ENCODE measurements around the gene INPP5D.

DNA sequence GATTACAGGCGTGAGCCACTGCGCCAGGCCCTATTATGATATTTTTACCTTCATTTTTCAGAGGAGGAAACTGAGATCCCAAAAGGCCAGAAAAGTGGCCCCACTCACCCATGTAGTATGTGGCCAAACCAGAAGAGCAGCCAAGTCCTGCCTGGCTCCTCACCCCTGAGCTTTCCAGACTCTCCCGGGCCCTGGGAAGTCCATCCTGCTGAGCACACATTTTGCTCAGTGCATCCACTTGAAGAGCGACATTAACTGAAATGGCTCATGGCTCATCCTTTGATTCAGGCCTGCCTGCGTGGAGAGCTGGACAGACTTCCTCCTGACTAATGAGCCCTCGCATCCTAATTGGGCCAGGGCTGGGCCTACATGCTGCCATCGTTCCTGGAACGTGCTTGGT, 37.6 kb upstream of the INPP5D start:
- TF ChIP-seq, protein P1, sequence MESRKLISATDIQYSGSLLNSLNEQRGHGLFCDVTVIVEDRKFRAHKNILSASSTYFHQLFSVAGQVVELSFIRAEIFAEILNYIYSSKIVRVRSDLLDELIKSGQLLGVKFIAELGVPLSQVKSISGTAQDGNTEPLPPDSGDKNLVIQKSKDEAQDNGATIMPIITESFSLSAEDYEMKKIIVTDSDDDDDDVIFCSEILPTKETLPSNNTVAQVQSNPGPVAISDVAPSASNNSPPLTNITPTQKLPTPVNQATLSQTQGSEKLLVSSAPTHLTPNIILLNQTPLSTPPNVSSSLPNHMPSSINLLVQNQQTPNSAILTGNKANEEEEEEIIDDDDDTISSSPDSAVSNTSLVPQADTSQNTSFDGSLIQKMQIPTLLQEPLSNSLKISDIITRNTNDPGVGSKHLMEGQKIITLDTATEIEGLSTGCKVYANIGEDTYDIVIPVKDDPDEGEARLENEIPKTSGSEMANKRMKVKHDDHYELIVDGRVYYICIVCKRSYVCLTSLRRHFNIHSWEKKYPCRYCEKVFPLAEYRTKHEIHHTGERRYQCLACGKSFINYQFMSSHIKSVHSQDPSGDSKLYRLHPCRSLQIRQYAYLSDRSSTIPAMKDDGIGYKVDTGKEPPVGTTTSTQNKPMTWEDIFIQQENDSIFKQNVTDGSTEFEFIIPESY (IDR thresholded peaks at IDR 0.05), result no peak
- TF ChIP-seq JUND (IDR thresholded peaks at IDR 0.05), result no peak
- TF ChIP-seq, protein P2, sequence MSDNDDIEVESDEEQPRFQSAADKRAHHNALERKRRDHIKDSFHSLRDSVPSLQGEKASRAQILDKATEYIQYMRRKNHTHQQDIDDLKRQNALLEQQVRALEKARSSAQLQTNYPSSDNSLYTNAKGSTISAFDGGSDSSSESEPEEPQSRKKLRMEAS (IDR thresholded peaks at IDR 0.05), result no peak
- TF ChIP-seq, protein P3, sequence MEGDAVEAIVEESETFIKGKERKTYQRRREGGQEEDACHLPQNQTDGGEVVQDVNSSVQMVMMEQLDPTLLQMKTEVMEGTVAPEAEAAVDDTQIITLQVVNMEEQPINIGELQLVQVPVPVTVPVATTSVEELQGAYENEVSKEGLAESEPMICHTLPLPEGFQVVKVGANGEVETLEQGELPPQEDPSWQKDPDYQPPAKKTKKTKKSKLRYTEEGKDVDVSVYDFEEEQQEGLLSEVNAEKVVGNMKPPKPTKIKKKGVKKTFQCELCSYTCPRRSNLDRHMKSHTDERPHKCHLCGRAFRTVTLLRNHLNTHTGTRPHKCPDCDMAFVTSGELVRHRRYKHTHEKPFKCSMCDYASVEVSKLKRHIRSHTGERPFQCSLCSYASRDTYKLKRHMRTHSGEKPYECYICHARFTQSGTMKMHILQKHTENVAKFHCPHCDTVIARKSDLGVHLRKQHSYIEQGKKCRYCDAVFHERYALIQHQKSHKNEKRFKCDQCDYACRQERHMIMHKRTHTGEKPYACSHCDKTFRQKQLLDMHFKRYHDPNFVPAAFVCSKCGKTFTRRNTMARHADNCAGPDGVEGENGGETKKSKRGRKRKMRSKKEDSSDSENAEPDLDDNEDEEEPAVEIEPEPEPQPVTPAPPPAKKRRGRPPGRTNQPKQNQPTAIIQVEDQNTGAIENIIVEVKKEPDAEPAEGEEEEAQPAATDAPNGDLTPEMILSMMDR (IDR thresholded peaks at IDR 0.05; ENCODE audit: low read depth, low read length, missing input control), result no peak
- TF ChIP-seq RAD21 (IDR thresholded peaks at IDR 0.05), result no peak
- TF ChIP-seq TAF1 (conservative IDR thresholded peaks at IDR 0.05), result no peak
- no peak for TF ChIP-seq EGR1 (IDR thresholded peaks at IDR 0.05; ENCODE audit: low read depth in 2 of 2)
- TF ChIP-seq, protein P4, sequence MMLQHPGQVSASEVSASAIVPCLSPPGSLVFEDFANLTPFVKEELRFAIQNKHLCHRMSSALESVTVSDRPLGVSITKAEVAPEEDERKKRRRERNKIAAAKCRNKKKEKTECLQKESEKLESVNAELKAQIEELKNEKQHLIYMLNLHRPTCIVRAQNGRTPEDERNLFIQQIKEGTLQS (IDR thresholded peaks at IDR 0.05), result no peak
- no peak for TF ChIP-seq YY1 (IDR thresholded peaks at IDR 0.05)
- TF ChIP-seq, protein P5, sequence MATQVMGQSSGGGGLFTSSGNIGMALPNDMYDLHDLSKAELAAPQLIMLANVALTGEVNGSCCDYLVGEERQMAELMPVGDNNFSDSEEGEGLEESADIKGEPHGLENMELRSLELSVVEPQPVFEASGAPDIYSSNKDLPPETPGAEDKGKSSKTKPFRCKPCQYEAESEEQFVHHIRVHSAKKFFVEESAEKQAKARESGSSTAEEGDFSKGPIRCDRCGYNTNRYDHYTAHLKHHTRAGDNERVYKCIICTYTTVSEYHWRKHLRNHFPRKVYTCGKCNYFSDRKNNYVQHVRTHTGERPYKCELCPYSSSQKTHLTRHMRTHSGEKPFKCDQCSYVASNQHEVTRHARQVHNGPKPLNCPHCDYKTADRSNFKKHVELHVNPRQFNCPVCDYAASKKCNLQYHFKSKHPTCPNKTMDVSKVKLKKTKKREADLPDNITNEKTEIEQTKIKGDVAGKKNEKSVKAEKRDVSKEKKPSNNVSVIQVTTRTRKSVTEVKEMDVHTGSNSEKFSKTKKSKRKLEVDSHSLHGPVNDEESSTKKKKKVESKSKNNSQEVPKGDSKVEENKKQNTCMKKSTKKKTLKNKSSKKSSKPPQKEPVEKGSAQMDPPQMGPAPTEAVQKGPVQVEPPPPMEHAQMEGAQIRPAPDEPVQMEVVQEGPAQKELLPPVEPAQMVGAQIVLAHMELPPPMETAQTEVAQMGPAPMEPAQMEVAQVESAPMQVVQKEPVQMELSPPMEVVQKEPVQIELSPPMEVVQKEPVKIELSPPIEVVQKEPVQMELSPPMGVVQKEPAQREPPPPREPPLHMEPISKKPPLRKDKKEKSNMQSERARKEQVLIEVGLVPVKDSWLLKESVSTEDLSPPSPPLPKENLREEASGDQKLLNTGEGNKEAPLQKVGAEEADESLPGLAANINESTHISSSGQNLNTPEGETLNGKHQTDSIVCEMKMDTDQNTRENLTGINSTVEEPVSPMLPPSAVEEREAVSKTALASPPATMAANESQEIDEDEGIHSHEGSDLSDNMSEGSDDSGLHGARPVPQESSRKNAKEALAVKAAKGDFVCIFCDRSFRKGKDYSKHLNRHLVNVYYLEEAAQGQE (IDR thresholded peaks at IDR 0.05), result no peak
- TF ChIP-seq FOXA1 (IDR thresholded peaks at IDR 0.05), result no peak

All from liver (tissue), 3 donors.